Stimulated activated CD8-positive, alpha-beta memory T cell treated with anti-CD3 and anti-CD28 coated beads, Interleukin-12 subunit alpha, Interleukin-12 subunit beta, amount 100 ng/mL, for 24 hours (primary cell): ENCODE data around the gene RAMP3.

ENCODE experiments used
- DNase-seq: peaks from one replicate; pipeline ENCODE4 v3.0.0-alpha.2; 2020; ENCODE audit errors: extremely low read depth

The RAMP3 gene

GRCh38 chr7:45223728-45224630 is 66.4 kb downstream of the RAMP3 start:
- no peak for DNase-seq

- no peak for DNase-seq
Measured at GRCh38 chr7:45224832-45225231, 67.2 kb downstream of the RAMP3 start.

- DNase-seq: no peak
Measured at GRCh38 chr7:45225311-45225947, 67.8 kb downstream of the RAMP3 start.

- DNase-seq: no peak
Measured at GRCh38 chr7:45225948-45226335, 68.4 kb downstream of the RAMP3 start.

- DNase-seq: no peak
Measured at GRCh38 chr7:45229156-45229920, 71.7 kb downstream of the RAMP3 start.

GRCh38 chr7:45230083-45230482 is 72.5 kb downstream of the RAMP3 start:
- no peak for DNase-seq

- no peak for DNase-seq
Measured at GRCh38 chr7:45230611-45231165, 73.1 kb downstream of the RAMP3 start.

GRCh38 chr7:45233249-45233775 is 75.7 kb downstream of the RAMP3 start:
- no peak for DNase-seq
